ENCODE results near the gene OVOL3.

DNA sequence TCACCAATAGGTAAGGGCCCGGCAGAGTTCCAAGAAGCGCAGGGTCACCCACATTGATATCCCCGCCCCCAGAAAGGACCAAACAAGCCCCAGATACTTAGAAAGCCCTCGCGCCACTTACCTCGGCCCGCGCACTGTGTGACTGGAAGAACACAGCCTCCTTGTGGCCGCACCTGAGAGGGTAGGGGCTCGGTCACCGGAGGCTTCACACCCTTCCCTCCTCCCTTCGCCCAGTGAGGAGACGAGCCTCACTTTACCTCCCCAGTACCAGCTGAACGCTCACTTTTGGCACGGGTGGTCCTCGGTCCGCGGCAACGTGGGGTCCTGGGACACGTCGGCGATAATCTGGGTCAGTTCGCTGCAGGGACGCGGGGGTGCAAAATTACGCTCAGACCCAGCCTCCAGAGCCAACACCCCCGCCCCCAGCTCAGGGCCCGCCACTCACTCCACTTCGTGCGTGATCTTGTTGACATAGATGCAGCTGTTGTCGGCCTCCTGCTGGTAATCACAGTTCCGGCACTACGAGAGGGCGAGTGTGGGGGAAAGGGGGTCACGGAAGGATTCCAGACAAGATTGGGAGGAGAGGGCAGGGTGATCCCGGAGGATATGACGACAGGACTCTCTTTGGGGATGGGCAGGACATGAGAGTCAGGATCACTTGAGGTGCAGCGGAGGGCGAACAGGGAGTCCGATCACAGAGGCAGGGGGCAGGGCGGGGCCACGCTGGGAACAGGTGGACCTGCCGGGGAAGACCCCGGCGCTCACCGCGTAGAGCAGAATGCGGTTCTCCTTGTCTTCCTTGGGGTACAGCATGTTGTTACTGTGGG lies 3.2 kb downstream of the OVOL3 start:
- TF ChIP-seq GABPA (IDR thresholded peaks at IDR 0.05; ENCODE audit: low read depth) (no peak), POLR2AphosphoS5 (IDR thresholded peaks at IDR 0.05; ENCODE audit: low read depth) (no peak), SPI1 (IDR thresholded peaks at IDR 0.05; ENCODE audit: borderline replicate concordance, low read depth) (no peak)
- TF ChIP-seq, protein P1, sequence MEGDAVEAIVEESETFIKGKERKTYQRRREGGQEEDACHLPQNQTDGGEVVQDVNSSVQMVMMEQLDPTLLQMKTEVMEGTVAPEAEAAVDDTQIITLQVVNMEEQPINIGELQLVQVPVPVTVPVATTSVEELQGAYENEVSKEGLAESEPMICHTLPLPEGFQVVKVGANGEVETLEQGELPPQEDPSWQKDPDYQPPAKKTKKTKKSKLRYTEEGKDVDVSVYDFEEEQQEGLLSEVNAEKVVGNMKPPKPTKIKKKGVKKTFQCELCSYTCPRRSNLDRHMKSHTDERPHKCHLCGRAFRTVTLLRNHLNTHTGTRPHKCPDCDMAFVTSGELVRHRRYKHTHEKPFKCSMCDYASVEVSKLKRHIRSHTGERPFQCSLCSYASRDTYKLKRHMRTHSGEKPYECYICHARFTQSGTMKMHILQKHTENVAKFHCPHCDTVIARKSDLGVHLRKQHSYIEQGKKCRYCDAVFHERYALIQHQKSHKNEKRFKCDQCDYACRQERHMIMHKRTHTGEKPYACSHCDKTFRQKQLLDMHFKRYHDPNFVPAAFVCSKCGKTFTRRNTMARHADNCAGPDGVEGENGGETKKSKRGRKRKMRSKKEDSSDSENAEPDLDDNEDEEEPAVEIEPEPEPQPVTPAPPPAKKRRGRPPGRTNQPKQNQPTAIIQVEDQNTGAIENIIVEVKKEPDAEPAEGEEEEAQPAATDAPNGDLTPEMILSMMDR (IDR thresholded peaks at IDR 0.05; ENCODE audit: insufficient read depth, low read length): no peak
- TF ChIP-seq, protein P2, sequence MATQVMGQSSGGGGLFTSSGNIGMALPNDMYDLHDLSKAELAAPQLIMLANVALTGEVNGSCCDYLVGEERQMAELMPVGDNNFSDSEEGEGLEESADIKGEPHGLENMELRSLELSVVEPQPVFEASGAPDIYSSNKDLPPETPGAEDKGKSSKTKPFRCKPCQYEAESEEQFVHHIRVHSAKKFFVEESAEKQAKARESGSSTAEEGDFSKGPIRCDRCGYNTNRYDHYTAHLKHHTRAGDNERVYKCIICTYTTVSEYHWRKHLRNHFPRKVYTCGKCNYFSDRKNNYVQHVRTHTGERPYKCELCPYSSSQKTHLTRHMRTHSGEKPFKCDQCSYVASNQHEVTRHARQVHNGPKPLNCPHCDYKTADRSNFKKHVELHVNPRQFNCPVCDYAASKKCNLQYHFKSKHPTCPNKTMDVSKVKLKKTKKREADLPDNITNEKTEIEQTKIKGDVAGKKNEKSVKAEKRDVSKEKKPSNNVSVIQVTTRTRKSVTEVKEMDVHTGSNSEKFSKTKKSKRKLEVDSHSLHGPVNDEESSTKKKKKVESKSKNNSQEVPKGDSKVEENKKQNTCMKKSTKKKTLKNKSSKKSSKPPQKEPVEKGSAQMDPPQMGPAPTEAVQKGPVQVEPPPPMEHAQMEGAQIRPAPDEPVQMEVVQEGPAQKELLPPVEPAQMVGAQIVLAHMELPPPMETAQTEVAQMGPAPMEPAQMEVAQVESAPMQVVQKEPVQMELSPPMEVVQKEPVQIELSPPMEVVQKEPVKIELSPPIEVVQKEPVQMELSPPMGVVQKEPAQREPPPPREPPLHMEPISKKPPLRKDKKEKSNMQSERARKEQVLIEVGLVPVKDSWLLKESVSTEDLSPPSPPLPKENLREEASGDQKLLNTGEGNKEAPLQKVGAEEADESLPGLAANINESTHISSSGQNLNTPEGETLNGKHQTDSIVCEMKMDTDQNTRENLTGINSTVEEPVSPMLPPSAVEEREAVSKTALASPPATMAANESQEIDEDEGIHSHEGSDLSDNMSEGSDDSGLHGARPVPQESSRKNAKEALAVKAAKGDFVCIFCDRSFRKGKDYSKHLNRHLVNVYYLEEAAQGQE (IDR thresholded peaks at IDR 0.05; ENCODE audit: insufficient replicate concordance, low read depth): no peak

Data from HL-60 (cell line).